C4-2B (cell line): Measurements from ENCODE around the gene DUSP14.
A peak's percentile ranks its signal among the peaks of the same experiment; 100 is the strongest.

Source experiments
- H3K27ac ChIP-seq: fragments of 450-650 bp; 2 replicates; pipeline ENCODE4 v1.5.1; 2017
- ZFX ChIP-seq: fragments of 450-650 bp; IDR thresholded peaks from 2 replicates; pipeline ENCODE4 v1.6.1; 2017
- TF ChIP-seq, protein P1 (sequence below): fragments of 450-650 bp; conservative IDR thresholded peaks from 2 replicates; pipeline ENCODE4 v1.5.1; 2017; ENCODE audit warnings: mild to moderate bottlenecking

Gene DUSP14

GRCh38 chr17:37517881-37518280 is 28.2 kb downstream of the DUSP14 start:
- H3K27ac ChIP-seq, result no peak overlapping the region
- TF ChIP-seq, protein P1, sequence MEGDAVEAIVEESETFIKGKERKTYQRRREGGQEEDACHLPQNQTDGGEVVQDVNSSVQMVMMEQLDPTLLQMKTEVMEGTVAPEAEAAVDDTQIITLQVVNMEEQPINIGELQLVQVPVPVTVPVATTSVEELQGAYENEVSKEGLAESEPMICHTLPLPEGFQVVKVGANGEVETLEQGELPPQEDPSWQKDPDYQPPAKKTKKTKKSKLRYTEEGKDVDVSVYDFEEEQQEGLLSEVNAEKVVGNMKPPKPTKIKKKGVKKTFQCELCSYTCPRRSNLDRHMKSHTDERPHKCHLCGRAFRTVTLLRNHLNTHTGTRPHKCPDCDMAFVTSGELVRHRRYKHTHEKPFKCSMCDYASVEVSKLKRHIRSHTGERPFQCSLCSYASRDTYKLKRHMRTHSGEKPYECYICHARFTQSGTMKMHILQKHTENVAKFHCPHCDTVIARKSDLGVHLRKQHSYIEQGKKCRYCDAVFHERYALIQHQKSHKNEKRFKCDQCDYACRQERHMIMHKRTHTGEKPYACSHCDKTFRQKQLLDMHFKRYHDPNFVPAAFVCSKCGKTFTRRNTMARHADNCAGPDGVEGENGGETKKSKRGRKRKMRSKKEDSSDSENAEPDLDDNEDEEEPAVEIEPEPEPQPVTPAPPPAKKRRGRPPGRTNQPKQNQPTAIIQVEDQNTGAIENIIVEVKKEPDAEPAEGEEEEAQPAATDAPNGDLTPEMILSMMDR, result no peak
- no peak for TF ChIP-seq ZFX

DNA sequence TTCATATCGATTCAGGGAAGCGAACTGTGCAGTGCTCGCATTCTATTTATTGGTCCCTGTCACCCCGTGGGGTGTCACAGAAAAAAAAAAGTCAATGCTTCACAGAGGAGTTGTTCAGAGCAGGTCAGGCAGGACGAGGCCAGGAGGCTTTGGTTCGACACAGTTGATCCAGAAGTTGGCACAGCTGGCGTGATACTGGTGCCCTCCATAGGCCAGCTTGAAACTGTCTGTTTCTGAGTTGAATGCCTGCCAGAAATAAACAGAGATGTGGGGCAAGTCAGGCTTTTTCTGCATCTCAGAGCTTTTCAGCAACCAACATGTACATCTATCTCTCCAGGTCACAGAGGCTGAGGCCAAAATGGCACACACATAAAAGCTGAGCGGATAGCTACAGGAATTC is 29.1 kb downstream of the DUSP14 start:
- no peak overlapping the region for H3K27ac ChIP-seq
- no peak for TF ChIP-seq ZFX
- TF ChIP-seq, protein P1, result no peak

GRCh38 chr17:37519251-37519985 is 29.7 kb downstream of the DUSP14 start:
- TF ChIP-seq, protein P1, result no peak
- TF ChIP-seq ZFX, result no peak
- H3K27ac ChIP-seq, result no peak overlapping the region

DNA sequence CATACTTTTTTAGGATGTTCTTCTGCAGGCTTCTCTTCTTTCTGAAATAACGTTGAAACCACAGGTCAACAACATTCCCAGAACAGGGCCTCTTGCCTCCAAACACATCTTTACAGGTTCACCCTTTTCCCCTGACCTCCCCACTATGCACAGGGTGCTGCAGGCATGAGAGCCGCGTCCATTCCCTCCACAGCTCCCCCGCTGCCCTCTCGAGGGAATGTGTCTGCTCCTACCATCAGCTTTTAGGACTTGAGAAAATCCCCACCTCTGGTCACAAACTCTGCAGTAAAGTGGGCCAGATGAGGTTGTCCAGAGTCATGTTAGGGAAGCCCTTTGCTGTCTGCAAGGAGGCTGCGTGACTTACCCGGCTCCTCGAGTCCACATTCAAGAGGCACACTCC is 30.5 kb downstream of the DUSP14 start:
- no peak for TF ChIP-seq ZFX
- TF ChIP-seq, protein P1, result no peak
- no peak overlapping the region for H3K27ac ChIP-seq

DNA sequence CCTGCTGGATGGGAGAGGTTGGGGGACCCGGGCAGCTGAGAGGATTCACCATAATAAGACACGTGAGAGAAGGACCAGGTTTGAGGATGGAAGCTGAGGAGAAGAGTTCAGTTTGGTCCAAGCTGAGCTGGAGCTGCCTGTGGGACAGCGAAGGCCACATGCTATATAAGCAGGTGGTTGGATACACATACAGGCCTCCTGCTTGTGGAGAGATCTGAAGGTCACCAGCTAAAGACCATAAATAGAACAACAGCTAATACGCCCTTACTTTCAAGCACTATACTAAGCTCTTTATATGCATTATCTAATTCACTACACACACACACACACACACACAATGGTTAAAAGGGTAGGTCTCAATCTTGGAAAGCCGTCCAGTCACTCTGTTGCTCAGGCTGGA is 32.1 kb downstream of the DUSP14 start:
- TF ChIP-seq, protein P1, result no peak
- TF ChIP-seq ZFX, result no peak
- H3K27ac ChIP-seq, result no peak overlapping the region

- TF ChIP-seq, protein P1, result no peak
- TF ChIP-seq ZFX, result no peak
- H3K27ac ChIP-seq, result no peak overlapping the region
These were observed 34.1 kb downstream of the DUSP14 start for GRCh38 chr17:37523715-37524219.

- no peak overlapping the region for H3K27ac ChIP-seq
- TF ChIP-seq ZFX, result no peak
- TF ChIP-seq, protein P1, result peak; percentile 88
These were observed 37.7 kb downstream of the DUSP14 start for GRCh38 chr17:37527249-37527851.
